PC-9 (cell line): ENCODE measurements around the gene HIBADH. TPM values are rescaled to one million over a fixed set of nuclear protein-coding genes. Genes with fewer than 3 reads are reported as not detected.
"Not testable (repeated sequence)": the region's sequence is repeated elsewhere in the genome, so short reads cannot be mapped to it uniquely, and the experiment has no call there.

Experiments
- BruUV-seq: library from RNA; stranded (reverse); fragments of 400-500 nt; replicated peaks from 2 replicates; lab custom pipeline; 2021; lab: Mats Ljungman, UMichigan
- CTCF ChIA-PET: fragments of 300-600 bp; sonication (Branson Sonifier 250); formaldehyde crosslinking; loops from one replicate; lab custom pipeline; 2022; ENCODE audit warnings: antibody characterized with exemption; lab: Charles Lee
- POLR2A ChIA-PET: fragments of 300-600 bp; sonication (Branson Sonifier 250); formaldehyde crosslinking; loops from one replicate; lab custom pipeline; 2022; ENCODE audit warnings: antibody characterized with exemption; ENCODE audit not compliant: unreplicated experiment; lab: Charles Lee
- DNase-seq, 2 experiments: peaks; one replicate each; pipeline versions ENCODE4 v3.0.0 to v3.0.0-alpha.2; 2015 to 2022; ENCODE audit warnings: mixed read lengths in 1 of 2
- H2AFZ ChIP-seq: fragments of 200-600 bp; sonication (generic); 2 replicates; pipeline ENCODE4 v1.8.1; 2017; ENCODE audit warnings: antibody characterized with exemption
- H3F3A ChIP-seq: fragments of 200-600 bp; sonication (generic); 2 replicates; pipeline ENCODE4 v1.8.1; 2017; ENCODE audit warnings: antibody characterized with exemption, mild to moderate bottlenecking, low read depth; ENCODE audit not compliant: insufficient read depth
- H3K27ac ChIP-seq: fragments of 200-600 bp; sonication (generic); 2 replicates; pipeline ENCODE4 v1.6.1; 2016; ENCODE audit warnings: mixed run types
- H3K27me3 ChIP-seq: fragments of 200-600 bp; sonication (generic); 2 replicates; pipeline ENCODE4 v1.6.1; 2016; ENCODE audit warnings: low read depth, mixed run types; ENCODE audit not compliant: insufficient read depth
- H3K36me3 ChIP-seq: fragments of 200-600 bp; sonication (generic); 2 replicates; pipeline ENCODE4 v1.6.1; 2016; ENCODE audit warnings: low read depth, mixed run types
- H3K4me1 ChIP-seq: fragments of 200-600 bp; sonication (generic); replicated peaks from 2 replicates; pipeline ENCODE4 v1.6.1; 2016; ENCODE audit warnings: mixed run types; ENCODE audit not compliant: insufficient read depth
- H3K4me2 ChIP-seq: fragments of 200-600 bp; sonication (generic); 2 replicates; pipeline ENCODE4 v1.6.1; 2017; ENCODE audit warnings: mixed run types
- H3K4me3 ChIP-seq: fragments of 200-600 bp; sonication (generic); 2 replicates; pipeline ENCODE4 v1.6.1; 2016; ENCODE audit warnings: mixed run types
- H3K79me2 ChIP-seq: fragments of 200-600 bp; sonication (generic); 2 replicates; pipeline ENCODE4 v1.6.1; 2017; ENCODE audit warnings: low read depth, mixed run types
- H3K9me2 ChIP-seq: fragments of 200-600 bp; sonication (generic); 2 replicates; pipeline ENCODE4 v1.8.1; 2017; ENCODE audit warnings: mild to moderate bottlenecking; ENCODE audit not compliant: insufficient read depth
- H3K9me3 ChIP-seq: fragments of 200-600 bp; sonication (generic); 2 replicates; pipeline ENCODE4 v1.8.1; 2016; ENCODE audit warnings: low read depth; ENCODE audit not compliant: insufficient read depth
- H4K20me1 ChIP-seq: fragments of 200-600 bp; sonication (generic); 2 replicates; pipeline ENCODE4 v1.8.1; 2017; ENCODE audit not compliant: insufficient read depth
- CTCF ChIP-seq: fragments of 200-600 bp; sonication (generic); conservative IDR thresholded peaks from 2 replicates; pipeline ENCODE4 v1.6.1; 2017; ENCODE audit warnings: mixed run types, antibody characterized with exemption, mild to moderate bottlenecking, moderate library complexity
- EZH2 ChIP-seq: fragments of 200-600 bp; sonication (generic); IDR thresholded peaks from 2 replicates; pipeline ENCODE4 v1.8.0; 2017; ENCODE audit warnings: antibody characterized with exemption, low read depth
- intact Hi-C: fragments of 100-400 bp; cut with micrococcal nuclease; formaldehyde crosslinking; loops from one replicate; pipeline ENCODE4 v1.10.0; 2022; ENCODE audit not compliant: unreplicated experiment
- total RNA-seq: library from RNA; stranded (reverse); gene quantifications from 2 replicates; pipeline ENCODE4 v1.2.3, GENCODE V29; 2021

The HIBADH gene
- total RNA-seq, 1 experiment from 2014 or later = 73.9 TPM

DNA sequence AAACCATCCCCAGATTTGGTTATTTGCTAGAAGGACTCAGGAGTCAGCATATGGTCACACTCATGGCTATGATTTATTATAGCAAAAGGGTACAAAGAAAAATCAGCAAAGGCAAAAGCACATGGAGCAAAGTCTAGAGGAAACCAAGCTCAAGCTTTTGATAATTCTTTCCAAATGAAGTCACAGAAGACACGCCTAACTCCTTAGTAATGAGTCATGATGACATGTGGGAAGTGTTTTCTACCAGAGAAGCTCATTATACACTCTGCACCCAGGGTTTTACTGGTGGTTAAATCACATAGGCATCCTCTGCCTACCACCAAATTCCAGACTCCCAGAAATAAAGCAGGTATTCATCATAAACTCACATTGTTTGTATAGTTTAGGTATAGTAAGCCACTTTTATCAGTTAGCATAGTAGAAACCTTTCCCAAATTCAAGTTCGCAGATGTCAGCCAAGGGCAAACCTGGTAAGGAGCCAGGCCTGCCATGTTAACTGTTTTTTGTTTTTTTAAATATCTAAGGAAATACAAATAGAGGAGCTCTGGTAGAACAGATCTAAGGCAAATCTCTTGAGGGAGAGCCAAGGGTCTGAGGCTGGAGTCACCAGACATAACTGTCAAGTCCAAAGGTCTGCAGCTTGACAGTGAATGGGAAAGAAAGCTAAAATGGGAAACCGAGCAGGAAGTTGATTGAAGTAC is 15.4 kb upstream of the HIBADH start:
- no peak for TF ChIP-seq EZH2
- TF ChIP-seq CTCF = no peak
- Histone ChIP-seq H3K4me1 (peaks cover 33% of the 10 kb centered on the region), H3K36me3 (no peaks in the 10 kb centered on the region), H3K9me2 (no peaks in the 10 kb centered on the region), H3K4me2 (peak overlapping the region; percentile 65), H3K27ac (peak overlapping the region; percentile 98), H3F3A (peaks cover 28% of the 10 kb centered on the region), H3K79me2 (no peaks in the 10 kb centered on the region), H3K4me3 (peak overlapping the region; percentile 11; the same call in 1 of the 2 replicates), H3K27me3 (no peaks in the 10 kb centered on the region), H4K20me1 (no peaks in the 10 kb centered on the region), H3K9me3 (0 out of 2 replicates have a peak, but pooled peaks cover 4% of the 10 kb centered on the region), H2AFZ (peak overlapping the region; percentile 62)
- ChIA-PET POLR2A (interaction anchor here (0.5 to 1.4 kb wide), 11 partner anchors 16 to 1885 kb away, joined by 3 to 37 read pairs (median 7); partner anchors contain the start of genes HIBADH and TAX1BP1), CTCF (no interaction called here)
- peak; percentile 51 to 98 for DNase-seq
- BruUV-seq = TSS peak; percentile 93
- intact Hi-C loops = loop anchor here (1.0 to 5.0 kb wide), 4 partner anchors 15 to 94 kb away; partner anchors contain the start of gene TAX1BP1

- POLR2A ChIA-PET = interaction anchor here (0.7 kb wide), 1 partner anchor 1326 kb away, joined by 3 read pairs; no protein-coding TSS in a partner anchor
- CTCF ChIA-PET = interaction anchor here (0.7 kb wide), 1 partner anchor 110 kb away, joined by 10 read pairs; no protein-coding TSS in a partner anchor
- peaks cover 26% of the 10 kb centered on the region for H3K4me1 ChIP-seq
- H3K27ac ChIP-seq, H2AFZ ChIP-seq, H3K9me2 ChIP-seq, H3K79me2 ChIP-seq, BruUV-seq, intact Hi-C loops, DNase-seq, H3K4me3 ChIP-seq, H3K9me3 ChIP-seq, H3K36me3 ChIP-seq, H3K27me3 ChIP-seq, H4K20me1 ChIP-seq, H3K4me2 ChIP-seq: not testable (repeated sequence)
- H3F3A ChIP-seq = peaks cover 17% of the 10 kb centered on the region
These were observed 11.4 kb upstream of the HIBADH start for GRCh38 chr7:27674126-27674525.

- Histone ChIP-seq H3K79me2 (no peaks in the 10 kb centered on the region), H3K4me1 (peaks cover 4% of the 10 kb centered on the region; the same call in 1 of the 2 replicates)
- TF ChIP-seq CTCF (no peak), EZH2 (no peak)
These were observed 9.0 kb upstream of the HIBADH start for GRCh38 chr7:27671675-27672074.

More at GRCh38 chr7:27671675-27672074, 9.0 kb upstream of the HIBADH start:
- H3K9me2 ChIP-seq = no peaks in the 10 kb centered on the region
- intact Hi-C loops = no loop called here
- H3F3A ChIP-seq = no peaks in the 10 kb centered on the region; the same call in 1 of the 2 replicates
- no peaks in the 10 kb centered on the region for H3K27me3 ChIP-seq
- DNase-seq = no peak
- BruUV-seq = no TSS peak
- H3K36me3 ChIP-seq = no peaks in the 10 kb centered on the region
- ChIA-PET POLR2A (no interaction called here), CTCF (no interaction called here)
- no peak overlapping the region for H3K4me3 ChIP-seq
- 0 out of 2 replicates have a peak, but pooled peaks cover 4% of the 10 kb centered on the region for H3K9me3 ChIP-seq
- H3K27ac ChIP-seq = no peak overlapping the region
- H4K20me1 ChIP-seq = no peaks in the 10 kb centered on the region
- H2AFZ ChIP-seq = no peak overlapping the region
- H3K4me2 ChIP-seq = no peak overlapping the region
